Ectodermal cell (in vitro differentiated cells): ENCODE measurements around the gene LAMP1.
"Not testable (repeated sequence)": the region's sequence is repeated elsewhere in the genome, so short reads cannot be mapped to it uniquely, and the experiment has no call there.

Experiments used
- H3K27ac ChIP-seq: 2 replicates; pipeline ENCODE4 v1.7.0; 2013; ENCODE audit warnings: mild to moderate bottlenecking, low read depth, low read length; ENCODE audit not compliant: insufficient read depth, poor library complexity, severe bottlenecking
- H3K27me3 ChIP-seq: 2 replicates; pipeline ENCODE4 v1.7.0; 2013; ENCODE audit warnings: mild to moderate bottlenecking, low read length; ENCODE audit not compliant: insufficient read depth, control insufficient read depth, poor library complexity, severe bottlenecking
- H3K36me3 ChIP-seq: one replicate; pipeline ENCODE4 v1.7.0; 2013; ENCODE audit warnings: low read length; ENCODE audit not compliant: control insufficient read depth, insufficient read depth
- H3K4me1 ChIP-seq: one replicate; pipeline ENCODE4 v1.7.0; 2013; ENCODE audit warnings: low read length; ENCODE audit not compliant: control insufficient read depth, insufficient read depth
- H3K4me3 ChIP-seq: 2 replicates; pipeline ENCODE4 v1.7.0; 2013; ENCODE audit warnings: low read depth, low read length, control low read depth; ENCODE audit not compliant: insufficient read depth
- H3K9me3 ChIP-seq: 2 replicates; pipeline ENCODE4 v1.7.0; 2013; ENCODE audit warnings: mild to moderate bottlenecking, low read length, moderate library complexity; ENCODE audit not compliant: control insufficient read depth
- WGBS, 2 experiments: methylation state at CpG; one replicate each; pipeline ENCODE4 v1.1.7; 2013; ENCODE audit warnings: missing lambda C conversion rate in 2 of 2; 5-methylcytosine and 5-hydroxymethylcytosine counted together

The LAMP1 gene

DNA sequence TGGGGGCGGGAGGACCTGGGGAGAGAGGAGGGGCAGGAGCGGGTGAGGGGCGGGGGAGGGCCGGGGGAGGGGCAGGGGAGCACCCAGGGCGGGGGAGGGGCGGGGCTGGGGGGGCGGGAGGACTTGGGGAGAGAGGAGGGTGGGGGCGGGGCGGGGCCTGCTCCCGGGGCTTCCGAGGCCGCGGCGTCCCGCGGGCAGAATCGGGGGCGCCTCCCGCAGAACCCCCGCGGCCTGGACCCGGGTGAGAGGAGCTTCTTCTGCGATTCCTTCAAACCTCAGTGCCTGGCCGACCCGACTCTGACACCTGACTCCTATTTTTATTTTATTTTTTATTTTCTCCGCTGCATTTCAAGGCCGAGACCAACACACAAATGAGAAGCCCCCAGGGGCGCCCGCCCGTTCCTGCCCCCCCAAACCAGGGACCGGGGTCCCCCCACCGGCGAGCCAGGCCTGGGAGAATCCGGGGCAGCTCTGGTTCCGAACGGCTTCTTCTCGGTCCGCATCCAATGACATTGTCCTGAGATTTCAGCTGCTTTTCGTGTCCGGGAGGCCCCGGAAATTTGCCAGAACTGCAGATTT is 67.4 kb downstream of the LAMP1 start:
- WGBS, 2 experiments = 45 to 53% methylated on average over 34 to 35 of the region's 41 CpGs
- Histone ChIP-seq H3K4me3 (no peak overlapping the region), H3K4me1 (no peaks in the 10 kb centered on the region), H3K27ac (no peak overlapping the region), H3K27me3 (peaks cover 17% of the 10 kb centered on the region), H3K9me3 (no peaks in the 10 kb centered on the region), H3K36me3 (no peaks in the 10 kb centered on the region)

- no peak overlapping the region for H3K4me3 ChIP-seq
- WGBS, 2 experiments = 92 to 93% methylated on average over 41 of the region's 41 CpGs
- H3K27ac ChIP-seq = no peak overlapping the region
- no peaks in the 10 kb centered on the region for H3K36me3 ChIP-seq
- H3K9me3 ChIP-seq = no peaks in the 10 kb centered on the region
- H3K27me3 ChIP-seq = peaks cover 17% of the 10 kb centered on the region
- H3K4me1 ChIP-seq = no peaks in the 10 kb centered on the region
These were observed 68.0 kb downstream of the LAMP1 start for GRCh38 chr13:113364901-113365582.

GRCh38 chr13:113365583-113365970 is 68.5 kb downstream of the LAMP1 start:
- Histone ChIP-seq H3K4me1 (no peaks in the 10 kb centered on the region), H3K4me3 (no peak overlapping the region), H3K9me3 (no peaks in the 10 kb centered on the region), H3K27me3 (peaks cover 17% of the 10 kb centered on the region), H3K27ac (no peak overlapping the region), H3K36me3 (no peaks in the 10 kb centered on the region)
- 93 to 94% methylated on average over 22 of the region's 22 CpGs for WGBS, 2 experiments

- no peaks in the 10 kb centered on the region for H3K36me3 ChIP-seq
- no peaks in the 10 kb centered on the region for H3K9me3 ChIP-seq
- 91 to 93% methylated on average over 9 of the region's 9 CpGs for WGBS, 2 experiments
- no peaks in the 10 kb centered on the region for H3K4me1 ChIP-seq
- H3K27me3 ChIP-seq = peaks cover 17% of the 10 kb centered on the region
- H3K27ac ChIP-seq = no peak overlapping the region
- no peak overlapping the region for H3K4me3 ChIP-seq
These were observed 69.0 kb downstream of the LAMP1 start for GRCh38 chr13:113365971-113366588.

GRCh38 chr13:113367020-113367560 is 70.1 kb downstream of the LAMP1 start:
- no peaks in the 10 kb centered on the region for H3K36me3 ChIP-seq
- no peaks in the 10 kb centered on the region for H3K9me3 ChIP-seq
- 87 to 88% methylated on average over 15 of the region's 15 CpGs for WGBS, 2 experiments
- H3K27ac ChIP-seq = no peak overlapping the region
- H3K27me3 ChIP-seq = peaks cover 17% of the 10 kb centered on the region
- no peak overlapping the region for H3K4me3 ChIP-seq
- no peaks in the 10 kb centered on the region for H3K4me1 ChIP-seq

DNA sequence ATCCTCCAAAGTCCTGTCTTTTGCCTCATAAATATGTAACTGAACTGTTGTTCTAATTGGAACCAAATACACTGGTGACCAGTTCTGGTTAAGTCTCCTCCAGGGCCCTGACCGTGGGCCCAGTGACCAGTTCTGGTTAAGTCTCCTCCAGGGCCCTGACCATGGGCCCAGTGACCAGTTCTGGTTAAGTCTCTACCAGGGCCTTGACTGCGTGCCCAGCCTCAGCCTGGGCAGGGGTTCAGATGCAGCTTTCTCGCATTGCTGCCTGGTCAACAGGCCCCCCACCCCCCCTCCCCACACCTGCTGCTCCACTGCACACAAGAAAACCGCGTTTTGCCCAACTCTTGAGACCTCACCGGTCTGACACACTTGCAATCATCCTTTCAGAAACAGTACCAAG is 70.7 kb downstream of the LAMP1 start:
- Histone ChIP-seq H3K27ac (no peak overlapping the region), H3K36me3 (no peaks in the 10 kb centered on the region), H3K4me1 (no peaks in the 10 kb centered on the region), H3K9me3 (no peaks in the 10 kb centered on the region), H3K27me3 (peaks cover 11% of the 10 kb centered on the region), H3K4me3 (no peak overlapping the region)
- 84 to 89% methylated on average over 6 of the region's 6 CpGs for WGBS, 2 experiments

DNA sequence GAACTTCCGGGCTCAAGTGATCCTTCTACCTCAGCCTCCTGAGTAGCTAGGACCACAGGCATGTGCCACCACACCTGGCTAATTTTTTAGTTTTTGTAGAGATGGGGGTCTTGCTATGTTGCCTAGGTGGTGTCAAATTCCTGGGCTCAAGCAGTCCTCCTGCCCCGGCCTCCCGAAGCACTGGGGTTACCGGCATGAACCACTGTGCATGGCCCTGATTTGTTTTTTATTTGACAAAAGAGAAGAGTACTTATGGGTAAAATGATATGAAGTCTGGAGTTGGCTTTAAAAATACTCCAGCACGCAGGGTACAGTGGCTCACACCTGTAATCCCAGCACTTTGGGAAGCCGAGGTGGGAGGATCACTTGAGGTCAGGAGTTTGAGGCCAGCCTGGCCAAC is 71.3 kb downstream of the LAMP1 start:
- 94 to 95% methylated on average over 6 of the region's 6 CpGs for WGBS, 2 experiments
- H3K27ac ChIP-seq, H3K9me3 ChIP-seq, H3K36me3 ChIP-seq, H3K4me1 ChIP-seq, H3K27me3 ChIP-seq, H3K4me3 ChIP-seq: not testable (repeated sequence)

DNA sequence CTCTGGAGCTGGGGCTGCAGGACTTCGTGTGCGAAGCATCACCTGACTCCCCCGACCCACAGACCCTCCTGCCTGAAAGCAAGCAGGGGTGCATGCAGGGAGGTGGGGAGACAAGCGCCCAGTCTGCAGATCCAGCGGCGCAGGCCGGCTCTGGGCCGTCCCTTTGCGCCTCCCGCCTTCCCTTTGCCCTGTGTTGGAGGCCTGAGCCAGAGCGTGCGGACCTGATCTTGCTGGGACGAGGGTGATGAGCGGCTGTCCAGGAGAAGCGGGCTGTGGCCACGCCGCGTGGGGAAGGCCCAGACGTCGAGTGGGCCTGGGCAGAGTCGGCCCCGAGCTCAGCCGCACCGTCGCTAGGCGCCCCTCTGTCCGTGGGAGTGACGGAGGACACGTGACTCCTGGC is 72.2 kb downstream of the LAMP1 start:
- Histone ChIP-seq H3K36me3 (no peaks in the 10 kb centered on the region), H3K9me3 (no peaks in the 10 kb centered on the region), H3K27me3 (no peaks in the 10 kb centered on the region), H3K4me1 (no peaks in the 10 kb centered on the region), H3K4me3 (no peak overlapping the region), H3K27ac (no peak overlapping the region)
- WGBS, 2 experiments = 92 to 94% methylated on average over 29 of the region's 29 CpGs

GRCh38 chr13:113369881-113370280 is 72.8 kb downstream of the LAMP1 start:
- Histone ChIP-seq H3K4me1 (no peaks in the 10 kb centered on the region), H3K36me3 (no peaks in the 10 kb centered on the region), H3K27ac (no peak overlapping the region), H3K4me3 (no peak overlapping the region), H3K9me3 (no peaks in the 10 kb centered on the region), H3K27me3 (no peaks in the 10 kb centered on the region)
- WGBS, 2 experiments = 86 to 89% methylated on average over 10 of the region's 10 CpGs

DNA sequence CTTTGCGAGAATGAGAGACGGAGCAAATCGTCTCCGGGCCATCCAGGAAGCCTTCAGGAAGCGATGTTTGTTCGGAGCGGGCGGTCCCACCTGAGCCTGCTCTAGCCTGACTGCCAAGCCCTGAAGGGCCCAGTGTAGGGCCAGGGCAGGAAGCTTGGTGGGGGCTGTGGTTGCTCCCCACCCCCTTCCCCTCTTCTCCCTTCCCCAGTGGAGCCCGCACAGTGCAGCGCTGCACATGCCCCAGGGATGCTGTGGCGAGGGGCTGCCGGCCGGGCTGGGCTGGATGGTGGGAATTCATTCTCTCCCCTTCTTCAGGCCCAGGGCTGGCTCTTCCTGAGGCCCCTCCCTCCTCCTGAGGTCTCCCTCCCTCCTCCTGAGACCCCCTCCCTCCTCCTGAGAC is 74.0 kb downstream of the LAMP1 start:
- 81 to 82% methylated on average over 13 of the region's 13 CpGs for WGBS, 2 experiments
- H3K36me3 ChIP-seq = no peaks in the 10 kb centered on the region
- H3K9me3 ChIP-seq = no peaks in the 10 kb centered on the region
- no peak overlapping the region for H3K4me3 ChIP-seq
- H3K4me1 ChIP-seq = no peaks in the 10 kb centered on the region
- H3K27ac ChIP-seq = no peak overlapping the region
- no peaks in the 10 kb centered on the region for H3K27me3 ChIP-seq
